HepG2 (cell line): ENCODE data around the gene GRID1.
A peak's percentile ranks its signal among the peaks of the same experiment; 100 is the strongest.

Experiments
- GMEB2 ChIP-seq: IDR thresholded peaks from 2 replicates; pipeline ENCODE4 v1.6.1; 2016; ENCODE audit warnings: missing biosample characterization, missing genetic modification reagents, low read depth
- NR2C2 ChIP-seq: sonication (generic); formaldehyde crosslinking; IDR thresholded peaks from 2 replicates; pipeline ENCODE4 v1.4.0; 2020; ENCODE audit warnings: missing genetic modification reagents, mild to moderate bottlenecking, moderate library complexity, borderline replicate concordance
- POLR2G ChIP-seq: fragments of 200-400 bp; formaldehyde crosslinking; IDR thresholded peaks from 2 replicates; pipeline ENCODE4 v1.6.1; 2018; ENCODE audit warnings: mild to moderate bottlenecking, low read depth, low read length, moderate library complexity
- SETDB1 ChIP-seq: sonication (generic); formaldehyde crosslinking; IDR thresholded peaks from 2 replicates; pipeline ENCODE4 v1.5.1; 2020; ENCODE audit warnings: missing genetic modification reagents, mild to moderate bottlenecking, borderline replicate concordance
- ZBTB21 ChIP-seq: sonication (generic); formaldehyde crosslinking; IDR thresholded peaks from 2 replicates; pipeline ENCODE4 v1.4.0; 2020; ENCODE audit warnings: missing genetic modification reagents
- TF ChIP-seq, protein P1 (sequence below): sonication (generic); formaldehyde crosslinking; IDR thresholded peaks from 2 replicates; pipeline ENCODE4 v1.5.0; 2020; ENCODE audit warnings: mild to moderate bottlenecking, missing genetic modification reagents, moderate library complexity
- TF ChIP-seq, protein P2 (sequence below): IDR thresholded peaks from 2 replicates; pipeline ENCODE4 v1.6.1; 2016; ENCODE audit warnings: control low read depth
- TF ChIP-seq, protein P3 (sequence below): sonication (generic); formaldehyde crosslinking; conservative IDR thresholded peaks from 2 replicates; pipeline ENCODE4 v1.4.0; 2020; ENCODE audit warnings: missing genetic modification reagents

GRCh38 chr10:86376852-86377796 lies 10.5 kb upstream of the GRID1 start:
- TF ChIP-seq POLR2G (no peak), SETDB1 (CRISPR knock-in tag) (no peak), NR2C2 (0 out of 2 replicates have a peak, but pooled peaks have one; percentile 26), GMEB2 (CRISPR knock-in tag) (no peak), ZBTB21 (CRISPR knock-in tag) (no peak)
- TF ChIP-seq, protein P1, sequence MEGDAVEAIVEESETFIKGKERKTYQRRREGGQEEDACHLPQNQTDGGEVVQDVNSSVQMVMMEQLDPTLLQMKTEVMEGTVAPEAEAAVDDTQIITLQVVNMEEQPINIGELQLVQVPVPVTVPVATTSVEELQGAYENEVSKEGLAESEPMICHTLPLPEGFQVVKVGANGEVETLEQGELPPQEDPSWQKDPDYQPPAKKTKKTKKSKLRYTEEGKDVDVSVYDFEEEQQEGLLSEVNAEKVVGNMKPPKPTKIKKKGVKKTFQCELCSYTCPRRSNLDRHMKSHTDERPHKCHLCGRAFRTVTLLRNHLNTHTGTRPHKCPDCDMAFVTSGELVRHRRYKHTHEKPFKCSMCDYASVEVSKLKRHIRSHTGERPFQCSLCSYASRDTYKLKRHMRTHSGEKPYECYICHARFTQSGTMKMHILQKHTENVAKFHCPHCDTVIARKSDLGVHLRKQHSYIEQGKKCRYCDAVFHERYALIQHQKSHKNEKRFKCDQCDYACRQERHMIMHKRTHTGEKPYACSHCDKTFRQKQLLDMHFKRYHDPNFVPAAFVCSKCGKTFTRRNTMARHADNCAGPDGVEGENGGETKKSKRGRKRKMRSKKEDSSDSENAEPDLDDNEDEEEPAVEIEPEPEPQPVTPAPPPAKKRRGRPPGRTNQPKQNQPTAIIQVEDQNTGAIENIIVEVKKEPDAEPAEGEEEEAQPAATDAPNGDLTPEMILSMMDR (CRISPR knock-in tag): peak; percentile 95
- TF ChIP-seq, protein P2, sequence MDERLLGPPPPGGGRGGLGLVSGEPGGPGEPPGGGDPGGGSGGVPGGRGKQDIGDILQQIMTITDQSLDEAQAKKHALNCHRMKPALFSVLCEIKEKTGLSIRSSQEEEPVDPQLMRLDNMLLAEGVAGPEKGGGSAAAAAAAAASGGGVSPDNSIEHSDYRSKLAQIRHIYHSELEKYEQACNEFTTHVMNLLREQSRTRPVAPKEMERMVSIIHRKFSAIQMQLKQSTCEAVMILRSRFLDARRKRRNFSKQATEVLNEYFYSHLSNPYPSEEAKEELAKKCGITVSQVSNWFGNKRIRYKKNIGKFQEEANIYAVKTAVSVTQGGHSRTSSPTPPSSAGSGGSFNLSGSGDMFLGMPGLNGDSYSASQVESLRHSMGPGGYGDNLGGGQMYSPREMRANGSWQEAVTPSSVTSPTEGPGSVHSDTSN (CRISPR knock-in tag): no peak
- TF ChIP-seq, protein P3, sequence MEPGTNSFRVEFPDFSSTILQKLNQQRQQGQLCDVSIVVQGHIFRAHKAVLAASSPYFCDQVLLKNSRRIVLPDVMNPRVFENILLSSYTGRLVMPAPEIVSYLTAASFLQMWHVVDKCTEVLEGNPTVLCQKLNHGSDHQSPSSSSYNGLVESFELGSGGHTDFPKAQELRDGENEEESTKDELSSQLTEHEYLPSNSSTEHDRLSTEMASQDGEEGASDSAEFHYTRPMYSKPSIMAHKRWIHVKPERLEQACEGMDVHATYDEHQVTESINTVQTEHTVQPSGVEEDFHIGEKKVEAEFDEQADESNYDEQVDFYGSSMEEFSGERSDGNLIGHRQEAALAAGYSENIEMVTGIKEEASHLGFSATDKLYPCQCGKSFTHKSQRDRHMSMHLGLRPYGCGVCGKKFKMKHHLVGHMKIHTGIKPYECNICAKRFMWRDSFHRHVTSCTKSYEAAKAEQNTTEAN (CRISPR knock-in tag): no peak
